ENCODE results near the gene WDHD1. TPM values are rescaled to one million over a fixed set of nuclear protein-coding genes. Genes with fewer than 3 reads are reported as not detected.
"Not testable (repeated sequence)": the region's sequence is repeated elsewhere in the genome, so short reads cannot be mapped to it uniquely, and the experiment has no call there.

Gene WDHD1
- polyA plus RNA-seq, 1 donor = 6.2 TPM

GRCh38 chr14:54908973-54909372 is 117.9 kb downstream of the WDHD1 start:
- DNase-seq (ENCODE audit: low read depth) = not testable (repeated sequence)

GRCh38 chr14:54908190-54908589 is 118.7 kb downstream of the WDHD1 start:
- no peak for DNase-seq (ENCODE audit: low read depth)

- no peak for DNase-seq (ENCODE audit: low read depth)
These were observed 120.8 kb downstream of the WDHD1 start for GRCh38 chr14:54906075-54906474.

GRCh38 chr14:54902521-54903420 is 124.1 kb downstream of the WDHD1 start, which contains the start of gene GCH1:
Gene GCH1, minus strand, starts transcription at chr14:54902826. Its CDS starts 163 bp downstream, at chr14:54902663.
- DNase-seq (ENCODE audit: low read depth) = no peak

GRCh38 chr14:54902143-54902520 is 124.8 kb downstream of the WDHD1 start:
- DNase-seq (ENCODE audit: low read depth) = no peak

- DNase-seq (ENCODE audit: low read depth) = no peak
These were observed 125.3 kb downstream of the WDHD1 start for GRCh38 chr14:54901380-54902142.

GRCh38 chr14:54899573-54899972 is 127.3 kb downstream of the WDHD1 start:
- no peak for DNase-seq (ENCODE audit: low read depth)

GRCh38 chr14:54897809-54898555 is 128.9 kb downstream of the WDHD1 start:
- DNase-seq (ENCODE audit: low read depth) = not testable (repeated sequence)

- DNase-seq (ENCODE audit: low read depth) = no peak
These were observed 131.2 kb downstream of the WDHD1 start for GRCh38 chr14:54895683-54896082.

- no peak for DNase-seq (ENCODE audit: low read depth)
These were observed 131.9 kb downstream of the WDHD1 start for GRCh38 chr14:54894995-54895394.

- DNase-seq (ENCODE audit: low read depth) = no peak
These were observed 133.6 kb downstream of the WDHD1 start for GRCh38 chr14:54893151-54893760.

- DNase-seq (ENCODE audit: low read depth) = no peak
These were observed 135.2 kb downstream of the WDHD1 start for GRCh38 chr14:54891471-54892245.

- DNase-seq (ENCODE audit: low read depth) = no peak
These were observed 136.1 kb downstream of the WDHD1 start for GRCh38 chr14:54890788-54891187.

- no peak for DNase-seq (ENCODE audit: low read depth)
These were observed 137.0 kb downstream of the WDHD1 start for GRCh38 chr14:54889919-54890318.

Other genes with a start within 250 kb of the WDHD1 start
- gene GCH1, start 124.3 kb downstream of the WDHD1 start, polyA plus RNA-seq (ENCODE audit: insufficient read length) = 3.9 TPM
- 9.9 TPM for gene SOCS4, start 137 bp upstream of the WDHD1 start, polyA plus RNA-seq (ENCODE audit: insufficient read length)
- 51.7 TPM for gene MAPK1IP1L, start 24.5 kb upstream of the WDHD1 start, polyA plus RNA-seq (ENCODE audit: insufficient read length)
- 28.3 TPM for gene LGALS3, start 102.2 kb upstream of the WDHD1 start, polyA plus RNA-seq (ENCODE audit: insufficient read length)
- gene DLGAP5, start 164.5 kb upstream of the WDHD1 start, polyA plus RNA-seq (ENCODE audit: insufficient read length) = 8.6 TPM
- gene FBXO34, start 244.3 kb upstream of the WDHD1 start, polyA plus RNA-seq (ENCODE audit: insufficient read length) = 15.8 TPM